HG03439 (cell line): Measurements from ENCODE around the gene TEX26.

Experiments used
- ATAC-seq: cut with Tn5 transposase; IDR thresholded peaks from one replicate; pipeline ENCODE4 v1.9.1; 2021; ENCODE audit warnings: mild to moderate bottlenecking, moderate library complexity; ENCODE audit not compliant: unreplicated experiment

TEX26 gene

DNA sequence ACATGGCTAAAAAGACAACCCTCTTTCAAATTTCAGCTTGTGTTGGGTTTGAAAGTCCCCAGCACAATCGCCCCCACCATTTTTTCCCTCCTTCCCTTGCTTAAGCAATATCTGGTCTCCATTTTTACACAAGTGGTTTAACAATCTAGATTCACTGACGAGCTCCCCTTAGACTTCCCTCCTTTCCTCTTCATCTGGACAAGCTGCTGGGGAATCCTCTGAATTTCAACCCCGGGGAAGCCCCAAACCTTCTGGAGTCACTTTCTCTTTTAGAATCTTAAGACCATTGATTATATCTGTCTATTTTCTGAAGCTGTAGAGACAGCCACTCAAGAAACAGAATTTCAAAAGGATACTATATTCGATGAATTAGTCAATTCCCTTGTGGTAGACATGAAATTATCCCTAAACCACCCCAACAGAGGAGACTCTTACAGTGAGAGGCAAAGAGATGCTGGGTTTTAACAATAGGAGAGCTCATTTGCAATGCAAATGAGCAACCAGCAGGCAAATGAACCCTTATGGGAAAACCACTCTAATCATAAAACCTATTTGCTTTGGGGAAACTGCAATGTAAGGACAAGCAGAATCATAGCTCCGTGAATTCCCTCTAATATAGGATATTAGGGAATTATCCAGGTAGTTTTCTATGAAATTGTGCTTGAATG, 78.9 kb downstream of the TEX26 start:
- ATAC-seq = no peak

DNA sequence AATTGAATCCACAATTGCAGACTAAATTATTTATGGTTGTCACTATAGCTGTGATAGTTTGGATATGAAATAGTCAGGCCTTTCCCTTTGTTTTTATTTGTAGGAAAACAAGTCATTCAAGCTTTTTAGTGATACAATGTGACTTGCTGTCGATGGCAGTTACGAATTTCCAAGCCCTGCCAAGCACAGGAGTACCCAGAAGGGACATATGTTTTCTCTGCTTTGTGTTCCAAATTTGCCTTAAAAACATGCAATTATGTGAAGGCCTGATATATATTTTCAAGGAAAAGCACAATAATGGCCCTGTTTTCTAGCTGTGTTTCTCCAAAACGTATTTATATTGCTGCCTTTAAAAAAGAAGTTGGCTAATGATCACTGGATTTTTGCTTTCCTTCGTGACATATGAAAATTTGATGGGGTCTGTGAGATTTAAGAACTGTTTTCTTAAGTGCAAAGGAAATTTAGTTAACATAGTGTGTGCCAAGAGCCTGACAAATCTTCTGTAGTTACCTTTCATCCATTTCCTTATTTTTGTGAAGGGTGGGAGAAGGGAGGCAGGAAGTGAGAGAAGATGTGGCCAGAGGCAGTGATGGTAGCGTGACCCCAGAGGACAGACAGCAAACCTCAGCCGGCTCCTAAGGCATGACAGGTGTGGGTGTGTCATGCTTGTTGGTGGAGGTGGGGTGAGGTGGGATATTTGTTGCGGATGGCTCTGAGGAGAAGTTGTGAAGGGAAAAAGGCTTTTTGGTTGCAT, 79.6 kb downstream of the TEX26 start:
- no peak for ATAC-seq

DNA sequence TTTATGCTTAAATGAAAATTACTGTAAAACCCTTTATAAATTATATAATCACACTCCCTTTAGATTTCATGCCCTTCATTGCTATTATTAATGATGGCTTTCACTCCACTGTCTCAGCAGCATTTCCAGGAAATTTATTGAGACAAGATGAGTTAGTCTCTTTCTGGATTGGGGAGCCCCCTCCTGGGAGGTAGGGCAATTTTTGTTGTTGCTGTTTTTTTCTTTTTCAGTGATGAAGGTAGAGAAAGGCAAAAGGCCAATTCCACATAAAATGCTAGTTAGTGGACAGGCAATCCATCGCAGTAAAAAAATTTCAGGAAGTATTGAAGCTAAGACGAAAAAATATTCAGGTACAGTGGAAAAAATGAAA, 80.2 kb downstream of the TEX26 start:
- ATAC-seq = no peak

DNA sequence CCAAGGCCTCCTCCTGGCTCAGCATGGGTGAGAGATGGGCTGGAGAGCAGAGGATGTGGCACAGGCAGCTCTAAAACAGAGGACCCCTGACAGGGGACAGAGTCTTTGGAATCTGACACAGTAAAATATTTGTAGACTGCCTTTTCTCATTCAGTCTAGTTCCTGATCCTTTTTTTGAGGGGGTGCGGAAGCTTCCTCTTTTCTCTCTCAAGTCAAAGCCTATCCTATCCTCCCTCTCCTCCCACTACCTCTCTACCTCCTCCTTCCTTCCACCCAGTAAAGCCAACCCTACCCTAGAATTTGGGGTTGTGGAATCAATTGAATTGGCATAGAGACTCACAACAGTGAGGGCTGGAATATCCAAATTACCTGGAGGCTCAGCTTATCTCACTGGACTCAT, 82.0 kb downstream of the TEX26 start:
- no peak for ATAC-seq

DNA sequence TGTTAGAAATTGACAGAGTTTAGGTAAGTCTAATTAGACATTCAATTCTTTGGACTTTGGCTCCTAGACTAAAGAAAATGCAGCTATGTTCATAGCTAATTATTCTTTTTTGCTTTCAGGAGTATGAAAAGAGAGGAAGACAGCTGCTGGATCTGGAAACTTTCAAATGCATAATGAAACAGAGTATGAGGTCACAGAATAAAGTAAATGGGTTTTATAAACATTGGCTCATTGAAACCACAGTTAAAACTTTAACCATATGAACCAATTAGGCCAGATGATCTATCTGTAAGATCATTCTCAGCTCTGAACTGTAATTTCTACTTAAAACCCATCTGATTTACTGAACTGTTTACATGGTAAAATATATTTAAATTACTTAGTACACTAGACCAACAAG, 82.7 kb downstream of the TEX26 start:
- no peak for ATAC-seq

DNA sequence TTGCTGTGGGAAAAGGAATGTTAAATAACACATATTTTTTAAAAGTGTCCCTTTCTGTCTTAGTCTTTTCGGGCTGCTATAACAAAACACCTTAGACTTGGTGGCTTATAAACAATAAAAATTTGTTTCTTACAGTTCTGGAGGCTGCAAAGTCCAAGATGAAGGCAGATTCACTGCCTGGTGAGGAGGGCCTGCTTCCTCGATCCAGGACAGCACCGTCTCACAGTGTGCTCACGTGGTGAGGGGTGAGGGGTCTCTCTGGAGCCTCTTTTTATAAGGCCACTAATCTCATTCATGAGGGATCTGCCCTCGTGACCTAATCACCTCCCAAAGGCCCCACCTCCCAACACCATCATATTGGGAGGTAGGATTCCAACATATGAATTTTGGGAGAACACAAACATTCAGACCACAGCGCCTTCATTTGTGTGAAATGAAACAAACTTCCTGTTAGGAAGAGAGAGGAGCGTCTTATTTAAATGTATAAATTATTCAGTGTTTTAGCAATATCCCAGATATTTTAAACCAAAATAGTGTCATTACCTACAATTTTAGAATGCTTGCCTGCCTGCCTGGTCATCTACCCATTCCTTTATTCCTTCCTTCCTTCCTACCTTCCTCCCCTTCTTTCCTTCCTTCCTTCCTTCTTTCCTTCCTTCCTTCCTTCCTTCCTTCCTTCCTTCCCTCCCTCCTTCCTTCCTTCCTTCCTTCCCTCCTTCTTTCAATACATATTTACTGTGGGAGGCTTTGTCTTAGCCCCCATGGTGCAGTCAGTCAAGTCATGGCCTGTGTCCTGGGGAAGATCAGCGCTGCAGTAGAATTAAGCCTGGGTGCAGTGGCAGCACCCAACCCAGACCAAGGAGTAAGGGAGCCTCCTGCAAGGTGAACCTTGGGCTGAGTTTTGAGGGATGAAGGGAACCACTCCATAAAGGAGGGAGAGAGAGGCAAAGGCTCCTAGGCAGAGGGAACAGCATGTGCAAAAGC, 84.2 kb downstream of the TEX26 start:
- no peak for ATAC-seq

DNA sequence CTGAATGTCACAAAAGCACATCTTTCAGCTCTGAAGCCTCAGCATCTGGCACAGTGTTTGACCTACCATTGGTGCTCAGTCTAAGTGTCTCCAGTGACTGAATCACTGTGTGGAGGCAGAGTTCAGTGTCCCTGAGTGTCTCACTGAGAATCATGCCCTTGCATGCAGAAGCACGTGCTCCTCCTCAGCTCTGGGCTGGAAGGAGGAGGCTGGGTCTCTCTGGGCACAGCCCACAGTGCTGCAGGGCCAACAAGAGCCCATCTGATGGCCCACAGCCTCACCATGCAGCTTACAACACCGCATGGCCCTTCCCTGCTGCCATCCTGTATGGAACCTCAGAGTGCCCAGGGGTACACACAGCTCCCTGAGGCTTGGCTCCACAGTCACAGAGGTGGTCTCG, 86.1 kb downstream of the TEX26 start:
- no peak for ATAC-seq

DNA sequence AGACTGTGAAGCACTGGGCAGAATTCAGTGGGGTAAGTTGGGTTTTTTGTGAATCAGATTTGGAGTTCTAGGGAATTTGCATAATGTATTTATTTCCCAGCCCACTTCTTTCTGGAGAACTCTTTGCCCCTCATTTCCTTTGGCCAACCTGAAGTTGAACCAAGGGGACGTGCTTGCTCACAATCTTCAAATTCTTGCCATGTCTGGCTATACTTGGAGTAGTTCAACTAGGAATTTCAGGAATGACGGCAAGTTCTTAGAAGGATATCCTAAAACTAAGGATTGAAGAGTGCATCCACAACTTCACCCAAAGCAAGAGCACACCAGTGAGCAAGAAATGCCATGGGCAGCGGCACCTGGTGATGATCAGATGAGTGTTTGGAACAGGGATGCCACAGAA, 88.5 kb downstream of the TEX26 start:
- no peak for ATAC-seq

DNA sequence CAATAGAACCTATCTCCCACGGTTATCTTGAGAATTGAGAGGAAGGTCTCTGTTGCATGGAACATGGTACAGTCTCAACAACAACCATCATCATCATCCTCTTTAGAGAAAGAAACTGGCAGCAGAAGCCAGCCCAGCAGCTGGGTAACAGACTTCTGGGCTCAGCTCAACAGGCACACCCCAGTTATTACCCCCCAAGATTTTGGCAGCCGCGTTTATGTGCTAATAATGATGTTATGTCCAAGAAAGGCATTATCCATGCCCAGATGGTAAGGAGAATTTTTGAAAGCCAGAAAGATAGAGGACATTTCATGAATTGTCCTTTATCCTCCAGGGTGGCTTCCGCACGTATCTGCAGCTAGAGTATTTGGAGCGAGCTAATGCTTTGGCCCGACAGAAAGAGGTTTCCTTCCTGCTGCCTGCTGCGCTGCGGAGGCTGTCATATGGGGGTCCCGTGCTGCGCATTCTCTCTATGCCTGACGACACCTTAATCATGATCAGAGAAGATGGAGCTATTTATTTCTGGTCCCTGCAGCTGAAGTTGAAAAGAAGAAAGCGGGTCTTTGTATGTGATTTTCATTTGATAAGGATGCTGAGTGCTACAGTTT, 89.9 kb downstream of the TEX26 start:
- ATAC-seq = no peak

DNA sequence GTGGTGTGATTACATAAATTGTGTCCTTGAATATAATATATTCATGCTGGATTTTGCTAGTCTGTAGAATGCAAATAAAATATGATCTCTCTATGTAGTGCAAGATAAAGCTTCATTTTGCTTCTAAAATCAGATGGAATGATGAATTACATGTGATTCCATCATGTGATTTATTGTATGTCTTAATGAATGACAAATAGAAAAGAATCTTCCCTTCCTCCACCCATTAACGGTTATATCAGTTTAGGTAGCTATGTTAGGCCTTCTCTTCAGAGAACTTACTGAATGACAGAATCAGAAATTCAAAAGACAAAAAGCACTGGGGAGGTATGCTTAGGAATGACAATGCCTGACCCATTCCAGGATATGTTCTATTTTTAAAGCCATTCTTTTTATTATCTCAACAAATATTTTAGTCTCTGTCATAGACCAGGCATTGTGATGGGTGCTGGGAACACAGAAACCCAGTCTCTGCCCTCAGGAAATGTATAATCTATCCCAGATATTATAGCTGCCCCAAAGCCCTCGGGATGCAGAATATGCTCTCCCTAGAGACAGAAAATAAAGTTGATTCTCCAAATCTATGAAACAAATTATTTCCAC, 90.6 kb downstream of the TEX26 start:
- no peak for ATAC-seq
